GM18502 (cell line): ENCODE data around the gene CDK5.
"Not testable (repeated sequence)": the region's sequence is repeated elsewhere in the genome, so short reads cannot be mapped to it uniquely, and the experiment has no call there.

Source experiments
- ATAC-seq: cut with Tn5 transposase; IDR thresholded peaks from one replicate; pipeline ENCODE4 v1.9.1; 2021; ENCODE audit warnings: mild to moderate bottlenecking; ENCODE audit not compliant: unreplicated experiment, poor library complexity

Gene CDK5

GRCh38 chr7:151038951-151039849, 18.5 kb downstream of the CDK5 start:
- ATAC-seq = no peak

GRCh38 chr7:151035902-151036301, 21.8 kb downstream of the CDK5 start:
- no peak for ATAC-seq

GRCh38 chr7:151035026-151035717, 22.5 kb downstream of the CDK5 start:
- ATAC-seq = no peak

- ATAC-seq = no peak
Measured at GRCh38 chr7:151034312-151035025, 23.2 kb downstream of the CDK5 start.

- ATAC-seq = no peak
Measured at GRCh38 chr7:151033864-151034249, 23.8 kb downstream of the CDK5 start.

- no peak for ATAC-seq
Measured at GRCh38 chr7:151032936-151033863, 24.5 kb downstream of the CDK5 start.

- no peak for ATAC-seq
Measured at GRCh38 chr7:151031011-151031410, 26.7 kb downstream of the CDK5 start.

GRCh38 chr7:151028948-151029501, 28.7 kb downstream of the CDK5 start:
- ATAC-seq = no peak

GRCh38 chr7:151028131-151028947, 29.4 kb downstream of the CDK5 start, which contains the start of gene ABCB8:
Gene ABCB8, plus strand, starts transcription at chr7:151028450. Its CDS starts 66 bp downstream, at chr7:151028516.
- ATAC-seq = peak; percentile 97

- ATAC-seq = not testable (repeated sequence)
Measured at GRCh38 chr7:151027728-151028130, 30.0 kb downstream of the CDK5 start.

- not testable (repeated sequence) for ATAC-seq
Measured at GRCh38 chr7:151026771-151027727, 30.6 kb downstream of the CDK5 start.

- no peak for ATAC-seq
Measured at GRCh38 chr7:151025924-151026671, 31.6 kb downstream of the CDK5 start.

GRCh38 chr7:151024435-151025056, 33.2 kb downstream of the CDK5 start, which contains the start of gene ATG9B:
Gene ATG9B, minus strand, starts transcription at chr7:151024494. Its CDS starts 71 bp downstream, at chr7:151024423.
- no peak for ATAC-seq

GRCh38 chr7:151023232-151023631, 34.5 kb downstream of the CDK5 start:
- ATAC-seq = no peak

- no peak for ATAC-seq
Measured at GRCh38 chr7:151020231-151020630, 37.5 kb downstream of the CDK5 start.

- no peak for ATAC-seq
Measured at GRCh38 chr7:151019130-151019447, 38.6 kb downstream of the CDK5 start.
